ENCODE results near the gene SKA2. TPM values are rescaled to one million over a fixed set of nuclear protein-coding genes. Genes with fewer than 3 reads are reported as not detected.

The SKA2 gene
- total RNA-seq, 1 experiment from 2014 or later, result 91.9 TPM

DNA sequence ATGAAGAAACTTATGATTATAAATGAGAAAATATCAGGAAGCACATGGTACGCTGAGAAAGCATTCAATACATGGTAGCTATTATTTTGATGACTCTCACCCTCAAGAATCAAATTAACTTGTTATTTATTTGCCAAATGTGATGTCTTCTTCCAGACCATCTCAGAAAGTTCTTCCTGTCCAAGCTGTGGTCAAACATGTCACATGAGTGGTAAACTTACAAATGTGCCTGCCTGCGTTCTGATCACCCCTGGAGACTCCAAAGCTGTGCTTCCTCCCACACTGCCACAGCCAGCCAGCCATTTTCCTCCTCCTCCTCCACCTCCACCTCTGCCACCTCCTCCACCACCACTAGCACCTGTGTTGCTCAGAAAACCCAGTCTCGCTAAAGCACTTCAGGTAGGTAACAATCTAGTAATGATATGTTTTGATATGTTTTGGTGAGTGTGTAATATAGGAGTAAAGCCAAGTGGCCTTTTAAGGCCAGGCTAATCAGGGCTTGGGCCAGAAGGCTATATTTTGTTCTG lies 38.4 kb upstream of the SKA2 start:
- Histone ChIP-seq H3K9me3 (ENCODE audit: control insufficient read depth, low read depth, low read length) (no peaks in the 10 kb centered on the region), H2BK20ac (ENCODE audit: low read depth, low read length, poor library complexity, severe bottlenecking) (no peak overlapping the region), H3K27me3 (ENCODE audit: insufficient read depth, low read length) (no peaks in the 10 kb centered on the region), H2AK5ac (ENCODE audit: insufficient read length, low read length) (no peak overlapping the region), H3K18ac (ENCODE audit: insufficient read length, low read depth, low read length) (no peak overlapping the region), H3K23me2 (ENCODE audit: insufficient read length, low read depth, low read length, poor library complexity, severe bottlenecking) (no peaks in the 10 kb centered on the region), H3T11ph (ENCODE audit: low read length) (no peak overlapping the region), H3K23ac (ENCODE audit: insufficient read length, low read depth, low read length) (no peak overlapping the region), H4K5ac (ENCODE audit: insufficient read length, low read depth, low read length) (no peak overlapping the region), H3K9ac (ENCODE audit: extremely low read depth, insufficient read length, low read length) (no peak overlapping the region), H4K8ac (replicated peaks; ENCODE audit: insufficient read length, low read depth, low read length) (no peak overlapping the region), H3K4me1 (ENCODE audit: insufficient read depth, low read length) (no peaks in the 10 kb centered on the region), H3K4me2 (ENCODE audit: insufficient read depth, insufficient read length, low read length) (no peak overlapping the region), H3K79me1 (ENCODE audit: insufficient read depth, low read depth, low read length, poor library complexity, severe bottlenecking) (no peaks in the 10 kb centered on the region), H2AFZ (ENCODE audit: low read length) (no peak overlapping the region), H3K14ac (ENCODE audit: insufficient read depth, low read length) (no peak overlapping the region), H2BK15ac (ENCODE audit: low read depth, low read length) (no peak overlapping the region), H3K79me2 (ENCODE audit: insufficient read depth, low read length) (no peaks in the 10 kb centered on the region), H2BK120ac (ENCODE audit: low read depth, low read length, poor library complexity, severe bottlenecking) (no peak overlapping the region), H4K91ac (ENCODE audit: insufficient read length, low read depth, low read length) (no peak overlapping the region), H3K56ac (ENCODE audit: insufficient read length, low read depth, low read length) (no peak overlapping the region), H2BK12ac (ENCODE audit: insufficient read length, low read depth, low read length) (no peak overlapping the region), H3K4ac (ENCODE audit: low read depth, low read length) (no peak overlapping the region), H4K20me1 (ENCODE audit: control insufficient read depth, insufficient read depth, insufficient read length) (no peaks in the 10 kb centered on the region), H3K27ac (ENCODE audit: insufficient read length, low read depth, low read length) (no peak overlapping the region), H2BK5ac (ENCODE audit: insufficient read length, low read length) (no peak overlapping the region)
- no peaks in the 10 kb centered on the region for H3K9me3 Mint-ChIP-seq
- H3K4me1 Mint-ChIP-seq, result no peaks in the 10 kb centered on the region
- peaks cover 22 to 79% (median 69%) of the 10 kb centered on the region in 3 experiments; a peak in 6 of 7 replicates for H3K36me3 Mint-ChIP-seq (ENCODE audit: insufficient read depth in 1 of 3, low read depth in 3 of 3)
- no peak for TF ChIP-seq CTCF (conservative IDR thresholded peaks at IDR 0.05)
- H3K27ac Mint-ChIP-seq, result no peak overlapping the region
- no peak overlapping the region for H3K4me3 Mint-ChIP-seq
- WGBS (ENCODE audit: extremely low coverage, insufficient read length, low lambda C conversion rate), result no CpG with 5 or more reads among the region's 3 CpGs
- H3K27me3 Mint-ChIP-seq (ENCODE audit: low read depth), result no peaks in the 10 kb centered on the region
- no peak for DNase-seq

Data from H9 (cell line).